ENCODE results near the gene PPME1. TPM values are rescaled to one million over a fixed set of nuclear protein-coding genes. Genes with fewer than 3 reads are reported as not detected.

Gene PPME1, protein sequence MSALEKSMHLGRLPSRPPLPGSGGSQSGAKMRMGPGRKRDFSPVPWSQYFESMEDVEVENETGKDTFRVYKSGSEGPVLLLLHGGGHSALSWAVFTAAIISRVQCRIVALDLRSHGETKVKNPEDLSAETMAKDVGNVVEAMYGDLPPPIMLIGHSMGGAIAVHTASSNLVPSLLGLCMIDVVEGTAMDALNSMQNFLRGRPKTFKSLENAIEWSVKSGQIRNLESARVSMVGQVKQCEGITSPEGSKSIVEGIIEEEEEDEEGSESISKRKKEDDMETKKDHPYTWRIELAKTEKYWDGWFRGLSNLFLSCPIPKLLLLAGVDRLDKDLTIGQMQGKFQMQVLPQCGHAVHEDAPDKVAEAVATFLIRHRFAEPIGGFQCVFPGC
- 36.0 and 47.7 TPM in 2 replicates for total RNA-seq

DNA sequence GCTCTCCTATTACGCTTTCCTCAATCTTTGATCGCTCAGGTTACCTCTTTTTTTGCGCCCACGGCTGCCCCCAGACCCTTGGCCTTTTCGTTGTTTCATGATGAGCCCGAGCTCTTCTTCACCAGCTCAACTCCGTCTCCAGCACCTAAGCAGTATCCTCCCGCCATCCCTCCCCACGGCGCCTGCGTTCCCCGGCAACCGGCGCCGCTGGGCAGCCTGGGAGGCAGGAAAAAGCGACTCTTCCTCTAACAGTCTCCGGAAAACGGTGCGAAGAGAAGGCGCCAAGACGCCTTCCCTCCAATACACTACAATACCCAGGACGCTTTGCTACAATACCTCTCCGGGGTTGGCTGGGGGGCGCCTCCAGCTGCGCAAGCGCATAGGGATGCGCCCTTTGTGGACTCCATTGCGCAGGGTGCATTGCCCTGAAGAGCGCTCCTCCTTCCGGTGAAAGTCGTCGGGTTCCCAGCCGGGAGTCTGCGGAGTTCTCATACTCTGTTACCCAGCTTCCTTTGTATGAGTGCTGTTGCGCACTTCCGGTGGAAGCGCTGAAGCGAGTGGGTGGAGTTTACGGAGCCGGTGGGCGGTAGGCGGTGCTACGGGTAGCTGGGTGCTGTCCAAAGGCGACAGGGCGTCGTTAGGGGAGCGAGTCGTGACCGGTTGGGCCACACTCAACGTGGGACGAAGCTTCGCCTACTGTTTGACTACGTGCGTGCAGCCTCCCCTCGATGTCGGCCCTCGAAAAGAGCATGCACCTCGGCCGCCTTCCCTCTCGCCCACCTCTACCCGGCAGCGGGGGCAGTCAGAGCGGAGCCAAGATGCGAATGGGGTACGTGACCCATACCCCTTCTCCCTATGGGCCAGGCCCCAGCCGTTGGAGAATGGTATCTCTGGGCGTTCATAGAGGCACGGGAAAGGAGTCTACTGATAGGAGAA lies at the start of gene PPME1, which contains the start of gene C2CD3:
PPME1 (plus strand) TSS at position 596 of the 936 bp plus-strand sequence; CDS start at position 729, 133 bp downstream.
C2CD3 (minus strand) TSS at position 309 of the 936 bp plus-strand sequence; CDS start at position 99, 210 bp downstream.

Other genes starting within 250 kb of the PPME1 start
- not detected in 2 replicates for gene DNAJB13, start 220.3 kb upstream of the PPME1 start, total RNA-seq
- 20.7 and 21.6 TPM in 2 replicates for gene UCP2, start 188.4 kb upstream of the PPME1 start, total RNA-seq
- 0.30 and 0.50 TPM in 2 replicates for gene UCP3, start 162.2 kb upstream of the PPME1 start, total RNA-seq
- gene C2CD3, start 287 bp upstream of the PPME1 start, total RNA-seq: 11.8 and 13.8 TPM in 2 replicates
- gene P4HA3, start 140.4 kb downstream of the PPME1 start, total RNA-seq: 2.4 and 3.7 TPM in 2 replicates
- gene PGM2L1, start 227.1 kb downstream of the PPME1 start, total RNA-seq: 0.74 and 1.2 TPM in 2 replicates

Data from bronchus fibroblast of lung (primary cell).